ENCODE measurements around the gene NFIL3. TPM values are rescaled to one million over a fixed set of nuclear protein-coding genes. Genes with fewer than 3 reads are reported as not detected.

Gene NFIL3
- total and polyA plus RNA-seq, 2 donors (not counting 1 experiment from before 2014, with no cell fraction given) = 2.7 to 14.3 TPM

GRCh38 chr9:91445135-91445534 is 21.5 kb upstream of the NFIL3 start:
- CTCF ChIA-PET = interaction anchor here (1.3 kb wide), 1 partner anchor 19 kb away, joined by 3 read pairs; no protein-coding TSS in a partner anchor
- DNase-seq = no peak
- no peak overlapping the region for H3K27ac ChIP-seq (ENCODE audit: low read length in 2 of 2)
- H3K4me1 ChIP-seq (ENCODE audit: control insufficient read depth in 2 of 2, insufficient read depth in 2 of 2, low read length in 2 of 2) = no peaks in the 10 kb centered on the region
- peaks cover 34% of the 10 kb centered on the region for H3K27me3 Mint-ChIP-seq
- TF ChIP-seq EZH2 (IDR thresholded peaks at IDR 0.05; ENCODE audit: borderline replicate concordance, insufficient read depth, low read depth, low read length, poor library complexity, severe bottlenecking) = no peak
- TF ChIP-seq CTCF (IDR thresholded peaks at IDR 0.05) = no peak
- H3K4me3 Mint-ChIP-seq = no peak overlapping the region
- H2AFZ ChIP-seq (ENCODE audit: insufficient read depth, low read depth, low read length, poor library complexity, severe bottlenecking) = no peak overlapping the region
- H3K4me1 Mint-ChIP-seq = no peaks in the 10 kb centered on the region
- POLR2A ChIA-PET = no interaction called here
- no peaks in the 10 kb centered on the region for H4K20me1 ChIP-seq (ENCODE audit: control insufficient read depth, insufficient read depth, low read length, poor library complexity, severe bottlenecking)
- no peak overlapping the region for H3K4me3 ChIP-seq (ENCODE audit: control extremely low read depth in 1 of 5, extremely low read depth in 1 of 5, insufficient read depth in 1 of 5, low read depth in 2 of 5, low read length in 4 of 5)
- peaks cover 2 to 37% (median 19%) of the 10 kb centered on the region in 3 donors for H3K9me3 ChIP-seq (ENCODE audit: control extremely low read depth in 1 of 3, control insufficient read depth in 2 of 3, insufficient read depth in 1 of 3, low read length in 2 of 3)
- no peak for ATAC-seq (ENCODE audit: low read depth)
- H3K9ac ChIP-seq (ENCODE audit: low read length) = no peak overlapping the region
- peaks cover 0 to 22% (median 7%) of the 10 kb centered on the region in 4 experiments for H3K27me3 ChIP-seq (replicated peaks in 1 of 4; ENCODE audit: control extremely low read depth in 1 of 4, control insufficient read depth in 3 of 4, insufficient read depth in 4 of 4, low read length in 3 of 4)
- intact Hi-C loops (cut with micrococcal nuclease) = no loop called here
- H3K4me2 ChIP-seq (replicated peaks; ENCODE audit: low read depth, low read length, poor library complexity, severe bottlenecking) = no peak overlapping the region
- H3K9me3 Mint-ChIP-seq (ENCODE audit: insufficient read depth) = peaks cover 4% of the 10 kb centered on the region
- no peak overlapping the region for H3K27ac Mint-ChIP-seq
- no peaks in the 10 kb centered on the region for H3K36me3 ChIP-seq (replicated peaks in 1 of 2; ENCODE audit: control extremely low read depth in 1 of 2, control insufficient read depth in 1 of 2, extremely low read depth in 1 of 2, insufficient read depth in 2 of 2, low read length in 1 of 2)
- 78% methylated on average over 1 of the region's 1 CpG for WGBS (ENCODE audit: insufficient coverage)
- H3K79me2 ChIP-seq (ENCODE audit: control insufficient read depth, insufficient read depth, low read length) = no peaks in the 10 kb centered on the region

GRCh38 chr9:91443994-91444392 is 20.4 kb upstream of the NFIL3 start:
- Mint-ChIP-seq H3K9me3 (ENCODE audit: insufficient read depth) (peaks cover 4% of the 10 kb centered on the region), H3K4me1 (no peaks in the 10 kb centered on the region), H3K27me3 (peaks cover 44% of the 10 kb centered on the region), H3K4me3 (no peak overlapping the region), H3K27ac (no peak overlapping the region)
- Histone ChIP-seq H4K20me1 (ENCODE audit: control insufficient read depth, insufficient read depth, low read length, poor library complexity, severe bottlenecking) (no peaks in the 10 kb centered on the region), H3K9ac (ENCODE audit: low read length) (no peak overlapping the region), H3K4me1 (ENCODE audit: control insufficient read depth in 2 of 2, insufficient read depth in 2 of 2, low read length in 2 of 2) (no peaks in the 10 kb centered on the region), H3K27ac (ENCODE audit: low read length in 2 of 2) (no peak overlapping the region), H3K79me2 (ENCODE audit: control insufficient read depth, insufficient read depth, low read length) (no peaks in the 10 kb centered on the region), H3K9me3 (ENCODE audit: control extremely low read depth in 1 of 3, control insufficient read depth in 2 of 3, insufficient read depth in 1 of 3, low read length in 2 of 3) (peaks cover 2 to 37% (median 19%) of the 10 kb centered on the region in 3 donors), H3K36me3 (replicated peaks in 1 of 2; ENCODE audit: control extremely low read depth in 1 of 2, control insufficient read depth in 1 of 2, extremely low read depth in 1 of 2, insufficient read depth in 2 of 2, low read length in 1 of 2) (no peaks in the 10 kb centered on the region), H3K4me3 (ENCODE audit: control extremely low read depth in 1 of 5, extremely low read depth in 1 of 5, insufficient read depth in 1 of 5, low read depth in 2 of 5, low read length in 4 of 5) (no peak overlapping the region), H3K27me3 (replicated peaks in 1 of 4; ENCODE audit: control extremely low read depth in 1 of 4, control insufficient read depth in 3 of 4, insufficient read depth in 4 of 4, low read length in 3 of 4) (peaks cover 0 to 22% (median 7%) of the 10 kb centered on the region in 4 experiments), H2AFZ (ENCODE audit: insufficient read depth, low read depth, low read length, poor library complexity, severe bottlenecking) (no peak overlapping the region), H3K4me2 (replicated peaks; ENCODE audit: low read depth, low read length, poor library complexity, severe bottlenecking) (no peak overlapping the region)
- POLR2A ChIA-PET = no interaction called here
- TF ChIP-seq EZH2 (IDR thresholded peaks at IDR 0.05; ENCODE audit: borderline replicate concordance, insufficient read depth, low read depth, low read length, poor library complexity, severe bottlenecking) (no peak), CTCF (IDR thresholded peaks at IDR 0.05) (no peak)
- DNase-seq (no peak), ATAC-seq (ENCODE audit: low read depth) (no peak)
- CTCF ChIA-PET = no interaction called here
- intact Hi-C loops (cut with micrococcal nuclease) = no loop called here
